Measurements from ENCODE around the gene SLC22A24. TPM values are rescaled to one million over a fixed set of nuclear protein-coding genes. Genes with fewer than 3 reads are reported as not detected.

Gene SLC22A24
- not detected in 2 replicates for total RNA-seq (2014; rRNA removed; shearing (Covaris generic); ENCODE audit: low replicate concordance)

DNA sequence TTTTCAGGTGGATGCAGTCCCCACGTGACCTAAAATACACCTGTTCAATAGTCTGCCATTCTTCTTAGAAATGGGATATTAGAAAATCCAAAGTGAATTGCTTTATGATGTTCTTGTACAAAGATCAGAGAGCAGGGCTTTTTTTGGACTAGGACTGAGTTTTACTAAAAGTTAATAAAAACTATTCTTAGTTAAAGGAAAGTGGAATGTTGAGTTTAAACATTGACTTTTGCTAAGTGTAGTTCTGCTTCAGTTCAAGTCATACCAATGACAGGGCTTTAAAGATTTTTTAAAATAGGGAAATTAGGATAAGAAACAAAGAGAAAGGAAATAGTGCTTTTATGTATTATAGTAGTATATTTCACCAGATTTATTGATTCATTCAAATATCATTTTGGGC lies at the start of gene SLC22A24:
Gene SLC22A24, minus strand, starts transcription at position 101 of the 400 bp plus-strand sequence. CDS start 442 bp downstream, outside the sequence.
- no peak within 1 kb of the TSS for H3K9ac ChIP-seq (ENCODE audit: low read length)
- no peaks in the 10 kb centered on the region for H3K36me3 ChIP-seq (ENCODE audit: insufficient read depth, low read length)
- no peak for DNase-seq
- H3K9me2 ChIP-seq (replicated peaks; ENCODE audit: insufficient read depth, low read length), result no peaks in the 10 kb centered on the region
- H3K9me3 ChIP-seq (ENCODE audit: low read length), result no peaks in the 10 kb centered on the region
- no peaks in the 10 kb centered on the region for H3K79me2 ChIP-seq (ENCODE audit: low read length)
- no peak within 1 kb of the TSS for H3K27ac ChIP-seq (ENCODE audit: low read length)
- H3K4me2 ChIP-seq (ENCODE audit: low read depth, low read length, poor library complexity, severe bottlenecking), result no peak within 1 kb of the TSS
- H2AFZ ChIP-seq (ENCODE audit: low read length), result no peak within 1 kb of the TSS
- no peaks in the 10 kb centered on the region for H4K20me1 ChIP-seq (ENCODE audit: insufficient read depth, low read depth, low read length)
- H3K4me1 ChIP-seq (ENCODE audit: low read length), result no peaks in the 10 kb centered on the region
- H3K4me3 ChIP-seq (ENCODE audit: low read length), result no peak within 1 kb of the TSS
- H3K27me3 ChIP-seq (ENCODE audit: low read length), result no peaks in the 10 kb centered on the region

- Histone ChIP-seq H3K27ac (ENCODE audit: low read length) (no peak overlapping the region), H3K36me3 (ENCODE audit: insufficient read depth, low read length) (no peaks in the 10 kb centered on the region), H3K27me3 (ENCODE audit: low read length) (no peaks in the 10 kb centered on the region), H3K4me2 (ENCODE audit: low read depth, low read length, poor library complexity, severe bottlenecking) (no peak overlapping the region), H3K4me3 (ENCODE audit: low read length) (no peak overlapping the region), H3K9me2 (replicated peaks; ENCODE audit: insufficient read depth, low read length) (no peaks in the 10 kb centered on the region), H3K4me1 (ENCODE audit: low read length) (no peaks in the 10 kb centered on the region), H3K9ac (ENCODE audit: low read length) (no peak overlapping the region), H3K9me3 (ENCODE audit: low read length) (no peaks in the 10 kb centered on the region), H4K20me1 (ENCODE audit: insufficient read depth, low read depth, low read length) (no peaks in the 10 kb centered on the region), H2AFZ (ENCODE audit: low read length) (no peak overlapping the region), H3K79me2 (ENCODE audit: low read length) (no peaks in the 10 kb centered on the region)
- no peak for DNase-seq
These were observed 36.5 kb upstream of the SLC22A24 start for GRCh38 chr11:63180536-63180935.

DNA sequence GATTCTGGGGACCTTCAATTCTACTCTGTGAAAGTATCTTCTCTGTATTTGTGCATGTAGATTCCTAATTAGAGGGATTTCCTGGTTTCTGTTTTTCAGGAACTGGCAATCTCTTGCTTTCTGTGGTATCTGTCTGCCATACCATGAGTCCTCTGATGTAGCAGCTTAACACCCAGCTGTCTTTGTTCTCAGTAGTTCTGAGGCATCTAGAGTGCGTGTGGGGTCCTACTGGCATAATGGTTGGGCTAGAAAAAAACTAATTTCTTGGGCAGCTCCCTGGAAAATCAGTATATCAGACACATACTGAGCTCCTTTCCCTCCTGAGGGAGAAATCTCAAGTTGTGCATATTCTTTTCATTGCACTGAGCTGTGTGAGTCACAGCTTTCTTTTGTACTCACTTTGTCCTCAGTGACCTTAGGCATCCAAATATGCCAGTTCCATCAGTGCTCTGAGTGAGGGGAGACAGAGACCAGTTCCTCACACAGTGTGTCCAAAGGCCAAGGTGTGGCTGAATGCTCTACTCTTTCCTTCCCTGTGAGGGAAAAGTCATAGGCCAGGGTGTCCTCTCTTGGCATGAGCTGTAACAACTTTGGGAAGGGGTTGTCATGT lies 35.5 kb upstream of the SLC22A24 start:
- Histone ChIP-seq H3K27me3 (ENCODE audit: low read length) (no peaks in the 10 kb centered on the region), H3K9me3 (ENCODE audit: low read length) (no peaks in the 10 kb centered on the region), H3K27ac (ENCODE audit: low read length) (no peak overlapping the region), H3K4me1 (ENCODE audit: low read length) (no peaks in the 10 kb centered on the region), H3K36me3 (ENCODE audit: insufficient read depth, low read length) (no peaks in the 10 kb centered on the region), H3K79me2 (ENCODE audit: low read length) (no peaks in the 10 kb centered on the region), H3K4me3 (ENCODE audit: low read length) (no peak overlapping the region), H3K4me2 (ENCODE audit: low read depth, low read length, poor library complexity, severe bottlenecking) (no peak overlapping the region), H3K9me2 (replicated peaks; ENCODE audit: insufficient read depth, low read length) (no peaks in the 10 kb centered on the region), H2AFZ (ENCODE audit: low read length) (no peak overlapping the region), H3K9ac (ENCODE audit: low read length) (no peak overlapping the region), H4K20me1 (ENCODE audit: insufficient read depth, low read depth, low read length) (no peaks in the 10 kb centered on the region)
- no peak for DNase-seq

DNA sequence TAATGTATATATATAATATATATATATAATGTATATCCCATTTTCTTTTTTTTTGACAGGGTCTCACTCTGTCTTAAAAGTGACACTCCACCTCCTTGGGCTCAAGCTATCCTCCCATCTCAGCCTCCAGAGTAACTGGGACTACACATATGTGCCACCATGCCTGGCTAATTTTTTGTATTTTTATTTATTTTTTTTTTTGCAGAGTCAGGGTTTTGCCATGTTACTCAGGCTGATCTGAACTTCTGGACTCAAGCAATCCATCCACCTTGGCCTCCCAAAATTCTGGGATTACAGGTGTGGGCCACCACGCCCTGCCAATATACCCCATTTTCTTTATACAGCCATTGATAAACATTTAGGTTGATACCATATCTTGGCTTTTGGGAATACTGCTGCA lies 33.9 kb upstream of the SLC22A24 start:
- no peaks in the 10 kb centered on the region for H3K27me3 ChIP-seq (ENCODE audit: low read length)
- no peaks in the 10 kb centered on the region for H3K9me2 ChIP-seq (replicated peaks; ENCODE audit: insufficient read depth, low read length)
- no peaks in the 10 kb centered on the region for H3K36me3 ChIP-seq (ENCODE audit: insufficient read depth, low read length)
- no peaks in the 10 kb centered on the region for H3K79me2 ChIP-seq (ENCODE audit: low read length)
- no peak overlapping the region for H2AFZ ChIP-seq (ENCODE audit: low read length)
- H3K9ac ChIP-seq (ENCODE audit: low read length), result no peak overlapping the region
- no peak overlapping the region for H3K27ac ChIP-seq (ENCODE audit: low read length)
- no peaks in the 10 kb centered on the region for H3K9me3 ChIP-seq (ENCODE audit: low read length)
- no peak overlapping the region for H3K4me3 ChIP-seq (ENCODE audit: low read length)
- H3K4me1 ChIP-seq (ENCODE audit: low read length), result no peaks in the 10 kb centered on the region
- no peak for DNase-seq
- H4K20me1 ChIP-seq (ENCODE audit: insufficient read depth, low read depth, low read length), result no peaks in the 10 kb centered on the region
- H3K4me2 ChIP-seq (ENCODE audit: low read depth, low read length, poor library complexity, severe bottlenecking), result no peak overlapping the region

- Histone ChIP-seq H3K27me3 (ENCODE audit: low read length) (no peaks in the 10 kb centered on the region), H3K36me3 (ENCODE audit: insufficient read depth, low read length) (no peaks in the 10 kb centered on the region), H3K9me2 (replicated peaks; ENCODE audit: insufficient read depth, low read length) (no peaks in the 10 kb centered on the region), H2AFZ (ENCODE audit: low read length) (no peak overlapping the region), H3K4me1 (ENCODE audit: low read length) (no peaks in the 10 kb centered on the region), H4K20me1 (ENCODE audit: insufficient read depth, low read depth, low read length) (no peaks in the 10 kb centered on the region), H3K27ac (ENCODE audit: low read length) (no peak overlapping the region), H3K79me2 (ENCODE audit: low read length) (no peaks in the 10 kb centered on the region), H3K9ac (ENCODE audit: low read length) (no peak overlapping the region), H3K4me2 (ENCODE audit: low read depth, low read length, poor library complexity, severe bottlenecking) (no peak overlapping the region), H3K9me3 (ENCODE audit: low read length) (no peaks in the 10 kb centered on the region), H3K4me3 (ENCODE audit: low read length) (no peak overlapping the region)
- DNase-seq, result no peak
These were observed 21.8 kb upstream of the SLC22A24 start for GRCh38 chr11:63165706-63166310.

GRCh38 chr11:63155794-63156193 lies 11.8 kb upstream of the SLC22A24 start:
- Histone ChIP-seq H3K79me2 (ENCODE audit: low read length) (no peaks in the 10 kb centered on the region), H3K9ac (ENCODE audit: low read length) (no peak overlapping the region), H3K9me2 (replicated peaks; ENCODE audit: insufficient read depth, low read length) (no peaks in the 10 kb centered on the region), H3K27me3 (ENCODE audit: low read length) (no peaks in the 10 kb centered on the region), H4K20me1 (ENCODE audit: insufficient read depth, low read depth, low read length) (no peaks in the 10 kb centered on the region), H3K36me3 (ENCODE audit: insufficient read depth, low read length) (no peaks in the 10 kb centered on the region), H3K9me3 (ENCODE audit: low read length) (no peaks in the 10 kb centered on the region), H3K4me1 (ENCODE audit: low read length) (no peaks in the 10 kb centered on the region), H3K4me3 (ENCODE audit: low read length) (no peak overlapping the region), H3K27ac (ENCODE audit: low read length) (no peak overlapping the region), H2AFZ (ENCODE audit: low read length) (no peak overlapping the region), H3K4me2 (ENCODE audit: low read depth, low read length, poor library complexity, severe bottlenecking) (no peak overlapping the region)
- DNase-seq, result no peak

DNA sequence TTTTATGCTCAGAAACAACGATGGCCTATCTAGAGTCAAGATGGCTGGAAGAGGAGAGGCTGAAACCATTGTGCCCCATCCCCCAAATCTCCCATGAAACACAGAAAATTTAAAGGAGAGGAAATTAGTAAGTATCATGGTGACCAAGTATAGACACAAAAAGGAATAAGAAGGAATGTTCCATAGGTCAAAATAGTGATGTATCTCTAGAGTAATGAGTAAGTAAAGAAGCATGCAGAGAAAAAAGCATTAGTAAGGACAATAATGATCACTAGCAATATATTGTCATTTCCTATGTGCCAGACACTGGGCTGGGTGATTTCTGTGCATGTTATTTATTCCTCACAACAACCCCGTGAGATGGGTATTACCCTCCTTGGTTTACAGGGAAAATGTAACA lies 2.6 kb upstream of the SLC22A24 start:
- H3K27me3 ChIP-seq (ENCODE audit: low read length), result no peaks in the 10 kb centered on the region
- DNase-seq, result no peak
- no peak overlapping the region for H3K4me2 ChIP-seq (ENCODE audit: low read depth, low read length, poor library complexity, severe bottlenecking)
- H3K4me3 ChIP-seq (ENCODE audit: low read length), result no peak overlapping the region
- H3K9me3 ChIP-seq (ENCODE audit: low read length), result no peaks in the 10 kb centered on the region
- H3K9me2 ChIP-seq (replicated peaks; ENCODE audit: insufficient read depth, low read length), result no peaks in the 10 kb centered on the region
- H4K20me1 ChIP-seq (ENCODE audit: insufficient read depth, low read depth, low read length), result no peaks in the 10 kb centered on the region
- no peak overlapping the region for H3K27ac ChIP-seq (ENCODE audit: low read length)
- H3K9ac ChIP-seq (ENCODE audit: low read length), result no peak overlapping the region
- no peaks in the 10 kb centered on the region for H3K79me2 ChIP-seq (ENCODE audit: low read length)
- no peaks in the 10 kb centered on the region for H3K4me1 ChIP-seq (ENCODE audit: low read length)
- no peak overlapping the region for H2AFZ ChIP-seq (ENCODE audit: low read length)
- H3K36me3 ChIP-seq (ENCODE audit: insufficient read depth, low read length), result no peaks in the 10 kb centered on the region

GRCh38 chr11:63142459-63142858 lies 1.6 kb downstream of the SLC22A24 start:
- Histone ChIP-seq H3K27ac (ENCODE audit: low read length) (no peak overlapping the region), H3K4me1 (ENCODE audit: low read length) (no peaks in the 10 kb centered on the region), H3K9ac (ENCODE audit: low read length) (no peak overlapping the region), H2AFZ (ENCODE audit: low read length) (no peak overlapping the region), H3K27me3 (ENCODE audit: low read length) (no peaks in the 10 kb centered on the region), H3K36me3 (ENCODE audit: insufficient read depth, low read length) (no peaks in the 10 kb centered on the region), H3K9me2 (replicated peaks; ENCODE audit: insufficient read depth, low read length) (no peaks in the 10 kb centered on the region), H3K79me2 (ENCODE audit: low read length) (no peaks in the 10 kb centered on the region), H3K9me3 (ENCODE audit: low read length) (no peaks in the 10 kb centered on the region), H3K4me3 (ENCODE audit: low read length) (no peak overlapping the region), H4K20me1 (ENCODE audit: insufficient read depth, low read depth, low read length) (no peaks in the 10 kb centered on the region), H3K4me2 (ENCODE audit: low read depth, low read length, poor library complexity, severe bottlenecking) (no peak overlapping the region)
- DNase-seq, result no peak

Measured in Karpas-422 (cell line).